ENCODE measurements around the gene MCU.
"Not testable (repeated sequence)": the region's sequence is repeated elsewhere in the genome, so short reads cannot be mapped to it uniquely, and the experiment has no call there.

MCU gene

DNA sequence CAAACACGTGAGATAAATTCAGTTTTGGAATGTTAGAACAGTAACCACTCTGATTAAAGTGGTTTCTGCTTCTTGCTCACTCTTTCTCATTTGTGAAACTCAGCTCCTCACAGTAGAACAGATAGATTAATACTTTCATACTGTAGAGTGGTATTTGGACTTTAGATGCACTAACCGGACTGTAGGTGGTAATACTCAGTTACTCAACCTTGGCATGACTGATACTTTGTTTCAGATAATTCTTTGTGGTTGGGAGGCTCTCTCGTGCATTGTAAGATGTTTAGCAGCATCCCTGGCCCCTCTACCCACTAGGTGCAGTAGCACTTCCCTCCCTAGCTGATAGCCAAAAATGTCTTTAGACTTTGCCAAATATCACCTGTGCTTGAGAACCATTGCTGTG is 37.6 kb downstream of the MCU start:
- FAIRE-seq (peak; percentile 78), DNase-seq (ENCODE audit: low spot score) (peak; percentile 34)

DNA sequence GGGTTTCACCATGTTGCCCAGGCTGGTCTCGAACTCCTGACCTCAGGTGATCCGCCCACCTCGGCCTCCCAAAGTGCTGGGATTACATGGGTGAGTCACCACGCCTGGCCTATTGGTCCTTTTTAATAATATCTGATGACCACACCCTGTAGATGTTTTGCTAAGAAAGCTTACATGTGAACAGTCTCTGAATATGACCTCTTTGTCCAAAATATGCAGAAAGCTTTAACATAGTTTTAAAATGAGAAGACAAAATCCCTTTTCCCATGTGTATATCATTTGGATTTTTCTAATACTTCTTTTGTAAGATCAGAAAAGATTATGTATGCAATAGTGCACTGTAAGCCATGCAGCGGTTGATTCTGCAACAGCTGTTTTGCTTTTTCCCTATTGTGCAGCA is 38.5 kb downstream of the MCU start:
- DNase-seq (ENCODE audit: low spot score) (no peak), FAIRE-seq (no peak)

DNA sequence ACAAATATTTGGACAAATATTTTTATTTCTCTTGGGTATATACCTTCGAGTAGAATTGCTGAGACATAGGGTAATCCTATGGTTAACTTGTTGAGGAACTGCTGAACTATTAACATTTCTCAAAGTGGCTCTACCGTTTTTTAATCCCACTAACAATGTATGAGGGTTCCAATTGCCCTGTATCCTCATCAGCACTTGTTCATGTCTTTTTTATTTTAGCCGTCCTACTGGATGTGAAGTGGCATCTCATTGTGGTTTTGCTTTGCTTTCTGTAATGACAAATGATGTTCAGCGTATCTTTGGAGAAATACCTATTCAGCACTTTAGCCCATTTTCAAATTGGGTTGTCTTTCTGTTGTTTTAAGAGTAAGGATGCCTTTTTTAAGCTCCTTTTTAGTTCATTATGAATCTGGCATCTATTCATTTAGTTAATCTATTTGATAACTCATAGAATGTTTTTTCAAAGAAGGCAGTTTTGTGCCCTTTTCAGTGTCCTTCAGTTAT is 40.0 kb downstream of the MCU start:
- DNase-seq (ENCODE audit: low spot score) (no peak), FAIRE-seq (no peak)

DNA sequence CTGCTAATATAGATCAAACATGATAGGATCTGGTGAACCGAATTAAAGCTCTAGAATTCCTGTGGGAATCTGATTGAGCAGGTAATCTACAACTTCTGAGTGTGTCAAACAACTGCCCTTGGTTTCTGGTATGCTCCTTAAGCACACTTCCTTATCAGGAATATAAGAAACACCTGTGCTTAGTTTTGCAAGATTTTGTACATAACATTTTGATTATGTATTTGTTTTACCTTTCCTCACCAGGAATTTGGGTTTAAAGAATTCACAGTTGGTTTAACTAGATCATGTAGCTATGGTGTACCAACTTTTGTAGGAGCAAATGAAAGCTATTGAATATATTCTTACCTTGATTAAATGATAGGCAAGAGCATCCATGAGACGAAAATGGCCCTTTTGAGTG is 40.6 kb downstream of the MCU start:
- no peak for FAIRE-seq
- DNase-seq (ENCODE audit: low spot score) = no peak

DNA sequence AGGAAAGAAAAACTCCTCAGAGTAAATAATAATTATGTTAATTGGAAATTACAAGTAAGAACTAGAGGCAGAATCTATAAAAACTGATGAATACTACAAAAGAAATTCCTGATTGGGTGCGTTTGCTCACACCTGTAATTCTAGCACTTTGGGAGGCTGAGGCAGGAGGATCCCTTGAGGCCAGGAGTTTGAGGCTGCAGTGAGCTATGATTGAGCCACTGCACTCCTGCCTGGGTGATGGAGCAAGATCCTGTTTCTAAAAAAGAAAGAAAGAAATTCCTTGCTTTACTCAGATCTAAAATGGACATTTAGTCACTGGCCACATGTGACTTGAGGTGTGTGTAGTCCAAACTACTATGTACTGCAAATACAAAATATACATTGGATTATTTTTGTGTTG is 42.0 kb downstream of the MCU start:
- FAIRE-seq (no peak), DNase-seq (ENCODE audit: low spot score) (no peak)

DNA sequence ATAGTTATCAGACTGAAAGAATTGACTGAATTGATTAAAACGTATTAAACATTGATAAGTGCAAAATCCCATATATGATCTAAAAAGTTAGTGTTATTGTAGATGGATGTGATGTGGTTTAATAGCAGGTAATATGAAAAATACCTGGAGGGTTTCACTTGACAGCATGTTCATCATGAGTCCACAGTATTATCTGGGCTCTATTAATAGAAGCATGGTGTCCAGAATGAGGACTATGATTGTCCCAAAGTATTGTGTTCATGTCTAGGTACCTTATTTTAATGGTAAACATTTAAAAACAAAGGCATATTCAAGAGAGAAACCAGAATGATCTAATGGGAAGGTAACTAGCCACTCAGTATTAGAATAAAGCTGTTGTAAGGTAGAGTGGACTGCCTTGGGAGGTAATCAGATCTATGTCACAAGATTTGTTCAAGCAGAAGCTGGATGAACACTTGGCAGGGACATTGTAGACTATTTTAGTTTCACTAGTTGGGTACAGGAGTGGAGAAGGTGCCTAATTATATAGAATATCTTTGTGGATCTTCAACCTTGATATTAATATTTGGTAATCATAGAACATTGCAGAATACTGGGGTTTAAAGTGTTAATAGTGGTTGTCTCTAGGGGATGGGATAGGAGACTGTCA is 43.5 kb downstream of the MCU start:
- DNase-seq (ENCODE audit: low spot score) = no peak
- FAIRE-seq = no peak

DNA sequence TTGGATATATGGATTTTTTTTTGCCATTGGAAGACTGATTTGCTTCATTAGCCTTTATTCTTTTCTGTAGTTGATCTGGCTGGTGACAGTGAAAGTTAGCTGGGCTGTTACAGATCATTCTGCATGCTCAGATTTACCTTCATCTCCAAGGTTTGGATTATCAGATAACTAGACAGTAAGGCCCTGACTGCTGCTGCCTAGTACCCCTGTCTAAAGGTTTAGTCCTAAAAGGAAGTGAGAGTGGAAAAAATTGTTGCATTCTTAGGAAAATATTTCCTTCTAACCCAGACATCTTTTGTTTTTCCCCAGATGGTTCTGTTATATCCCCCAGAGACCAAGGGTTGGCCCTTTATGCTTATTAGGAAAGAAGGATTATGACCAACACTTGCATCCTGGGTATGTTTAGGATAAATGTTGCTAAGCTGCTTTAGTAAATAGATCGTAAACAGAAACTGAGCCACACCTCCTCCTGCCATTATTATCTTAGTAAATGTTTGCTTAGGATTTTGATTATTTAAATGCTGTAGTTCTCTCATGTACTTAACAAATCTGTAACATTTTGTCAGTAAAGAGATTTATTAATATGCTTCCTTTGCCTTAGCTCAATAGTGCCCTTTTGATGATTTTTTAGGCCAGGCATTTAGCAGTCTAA is 44.4 kb downstream of the MCU start:
- FAIRE-seq = no peak
- DNase-seq (ENCODE audit: low spot score) = no peak

DNA sequence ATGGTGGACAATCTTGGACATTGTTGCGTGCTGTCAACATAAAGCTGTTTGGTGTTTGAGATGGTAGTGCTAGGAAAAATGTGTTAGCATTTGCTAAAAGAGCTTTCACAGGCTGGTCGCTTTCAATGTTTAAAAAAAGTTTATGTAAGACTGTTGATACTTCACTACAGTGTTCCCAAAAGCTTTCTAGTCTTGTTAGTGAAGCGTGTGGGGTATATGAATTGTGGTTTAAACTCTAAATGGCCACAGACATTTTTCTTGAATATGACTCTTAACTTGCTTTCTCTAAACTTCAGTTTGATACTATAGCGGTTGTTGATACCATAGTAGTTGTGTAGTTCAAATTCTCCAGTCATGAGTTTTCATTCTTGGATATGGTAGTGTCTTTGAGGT is 44.9 kb downstream of the MCU start:
- DNase-seq (ENCODE audit: low spot score) = no peak
- no peak for FAIRE-seq

DNA sequence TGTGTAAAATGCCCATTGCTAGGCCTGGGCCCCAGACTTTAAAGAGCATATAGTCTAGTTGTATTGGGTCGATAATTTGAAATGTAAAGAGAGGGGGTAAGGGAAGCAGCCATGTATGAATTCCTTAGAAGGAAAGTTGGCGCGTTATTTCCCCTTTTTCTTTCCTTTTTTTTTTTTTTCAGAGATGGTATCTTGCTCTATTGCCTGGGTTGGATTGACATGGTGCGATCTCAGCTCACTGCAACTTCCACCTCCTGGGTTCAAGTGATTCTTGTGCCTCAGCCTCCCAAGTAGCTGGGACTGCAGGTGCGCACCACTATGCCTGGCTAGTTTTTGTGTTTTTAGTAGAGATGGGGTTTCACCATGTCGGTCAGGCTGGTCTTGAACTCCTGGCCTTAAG is 45.4 kb downstream of the MCU start:
- DNase-seq (ENCODE audit: low spot score); FAIRE-seq: not testable (repeated sequence)

DNA sequence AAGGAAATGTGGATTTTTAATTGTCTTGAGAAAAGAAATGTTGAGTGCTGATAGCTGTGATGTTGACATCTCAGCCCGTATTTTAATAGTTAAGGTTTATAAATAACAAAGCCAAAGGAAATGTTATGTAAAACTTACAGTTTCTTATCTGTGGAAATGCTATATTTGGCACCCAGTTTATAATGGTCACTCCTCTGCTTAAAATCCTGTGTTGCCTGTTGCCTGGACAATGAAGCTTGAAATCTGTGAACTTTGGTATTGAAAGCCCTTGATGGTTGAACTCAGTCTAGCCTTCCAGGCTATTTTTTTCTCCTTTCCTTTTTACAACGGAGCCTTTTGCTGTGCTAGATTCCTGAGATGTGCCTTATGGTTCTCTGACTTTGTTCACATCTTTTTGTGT is 46.5 kb downstream of the MCU start:
- no peak for FAIRE-seq
- DNase-seq (ENCODE audit: low spot score) = no peak

DNA sequence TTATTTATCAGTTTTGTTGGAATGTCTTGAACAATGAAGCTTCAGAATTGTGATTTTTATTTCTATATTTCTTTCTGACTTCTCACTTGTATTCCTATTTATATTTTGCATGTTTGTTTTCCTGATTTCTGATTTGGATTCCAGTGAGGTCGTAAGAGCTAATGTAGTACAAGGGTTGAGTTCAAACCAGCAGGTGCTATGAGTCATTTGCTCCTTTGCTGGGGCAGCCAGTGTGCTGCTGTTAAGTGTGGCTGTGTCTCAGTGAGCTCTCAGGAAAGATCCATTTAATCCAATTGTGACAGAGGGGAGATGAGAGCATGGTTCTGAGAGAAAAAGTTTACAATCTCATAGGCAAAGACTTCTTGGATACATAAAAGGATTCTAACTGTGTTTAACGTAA is 48.6 kb downstream of the MCU start:
- FAIRE-seq (peak; percentile 82), DNase-seq (ENCODE audit: low spot score) (peak; percentile 38)

DNA sequence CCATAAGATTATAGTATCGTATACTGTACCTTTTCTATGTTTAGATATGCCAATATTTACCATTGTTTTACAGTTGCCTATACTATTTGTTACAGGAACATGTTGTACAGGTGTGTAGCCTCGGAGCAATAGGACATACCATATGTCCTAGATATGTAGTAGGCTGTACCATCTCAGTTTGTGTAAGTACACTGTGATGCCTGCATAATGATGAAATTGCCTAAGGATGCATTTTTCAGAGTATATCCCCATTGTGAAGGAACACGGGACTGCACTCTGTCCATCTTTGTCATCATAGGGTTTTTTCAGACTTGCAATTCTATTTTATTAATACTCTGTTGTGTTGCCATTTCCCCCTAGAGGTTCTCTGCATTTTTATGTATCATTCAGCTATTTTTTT is 50.1 kb downstream of the MCU start:
- no peak for FAIRE-seq
- no peak for DNase-seq (ENCODE audit: low spot score)

DNA sequence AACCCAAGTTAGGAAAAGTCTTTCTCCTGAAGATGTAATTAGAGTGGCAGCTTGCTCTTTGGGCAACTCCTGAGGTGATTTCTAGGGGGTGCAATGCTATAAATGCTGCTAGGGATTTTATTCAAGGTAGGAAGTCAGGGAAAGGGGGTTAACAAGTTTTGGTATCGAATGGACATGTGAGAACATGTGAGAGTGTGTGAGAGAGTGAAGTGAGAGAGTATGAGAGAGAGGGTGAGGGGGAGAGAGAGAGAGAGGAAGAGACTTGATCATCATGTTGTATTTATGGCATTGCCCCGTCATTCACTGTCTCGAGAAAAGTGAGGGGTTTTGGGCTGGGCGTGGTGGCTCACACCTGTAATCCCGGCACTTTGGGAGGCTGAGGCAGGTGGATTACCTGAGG is 50.9 kb downstream of the MCU start:
- DNase-seq (ENCODE audit: low spot score) (no peak), FAIRE-seq (no peak)

DNA sequence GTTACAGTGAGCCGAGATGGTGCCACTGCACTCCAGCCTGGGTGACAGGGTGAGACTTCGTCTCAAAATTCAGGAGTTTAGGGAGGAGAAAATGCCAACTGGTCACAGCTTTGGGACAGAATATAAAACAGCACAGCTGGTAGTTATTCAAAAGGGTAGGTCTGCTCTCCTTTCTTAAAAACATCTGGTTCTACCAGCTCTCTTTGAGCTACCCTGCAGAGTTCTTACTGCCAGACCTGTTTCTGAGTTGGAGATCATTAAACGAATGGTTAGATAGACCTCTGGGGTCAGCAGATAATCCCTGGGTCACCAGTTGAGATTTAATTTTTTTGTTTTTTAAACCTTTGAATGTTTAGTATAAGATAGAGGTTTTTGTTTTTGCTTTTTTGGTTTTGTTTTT is 52.6 kb downstream of the MCU start:
- DNase-seq (ENCODE audit: low spot score) = no peak
- no peak for FAIRE-seq

DNA sequence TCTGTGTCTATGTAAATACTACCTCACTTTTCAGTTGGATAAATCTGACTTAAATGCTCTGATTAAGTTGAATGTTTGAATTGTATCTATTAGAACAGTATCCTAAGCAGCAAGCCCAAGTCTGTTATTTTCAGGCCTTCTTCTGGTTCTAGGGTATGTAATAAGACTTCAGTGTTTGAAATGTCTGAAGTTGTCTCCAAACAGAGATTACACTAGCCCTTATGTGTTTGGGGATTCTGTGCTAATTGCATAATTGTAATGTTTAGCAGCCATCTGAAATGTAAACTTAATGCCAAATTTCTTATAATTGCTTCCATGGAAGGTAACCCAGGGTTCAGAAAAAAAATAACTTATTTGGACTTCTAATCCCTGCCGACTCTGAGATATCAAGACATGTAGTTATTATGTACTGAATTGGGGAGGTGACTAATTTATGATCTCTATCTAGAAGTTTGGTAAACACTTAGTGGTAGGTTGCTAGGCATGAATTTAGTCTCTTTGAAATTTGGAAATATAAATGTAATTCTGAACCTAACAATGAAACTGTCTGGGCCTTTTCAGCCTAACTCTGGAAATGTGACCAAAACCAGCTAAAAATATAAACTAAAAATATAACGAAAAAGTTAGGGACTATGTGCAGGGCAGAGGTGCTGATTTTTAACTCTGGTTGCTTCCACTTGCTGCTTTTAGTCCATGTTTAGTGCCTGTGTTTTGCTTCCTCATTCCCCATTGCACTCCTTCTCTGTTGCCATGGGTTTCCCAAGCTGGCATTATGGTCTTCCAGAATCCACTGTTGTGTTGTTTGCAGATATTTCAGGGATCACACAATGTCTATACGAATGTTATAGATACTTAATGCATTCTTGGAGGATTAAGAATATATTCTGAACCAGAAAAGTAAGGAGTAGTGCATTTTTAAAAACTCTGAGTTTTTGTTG is 54.8 kb downstream of the MCU start:
- FAIRE-seq (no peak), DNase-seq (ENCODE audit: low spot score) (no peak)

DNA sequence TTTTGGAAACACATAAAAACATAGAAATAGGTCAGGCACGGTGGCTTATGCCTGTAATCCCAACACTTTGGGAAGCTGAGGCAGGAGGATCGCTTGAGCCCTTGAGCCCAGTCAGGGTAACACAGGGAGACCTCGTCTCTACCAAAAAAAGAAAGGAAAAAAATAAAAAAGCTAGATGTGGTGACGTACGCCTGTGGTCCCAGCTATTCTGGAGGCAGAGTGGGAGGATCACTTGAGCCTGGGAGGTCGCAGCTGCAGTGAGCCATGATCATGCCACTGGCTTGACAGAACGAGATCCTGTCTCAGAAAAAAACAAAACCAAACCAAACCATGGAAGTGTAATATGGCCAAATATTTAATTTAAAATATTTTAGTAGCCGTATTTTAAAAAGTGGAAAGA is 55.6 kb downstream of the MCU start:
- no peak for DNase-seq (ENCODE audit: low spot score)
- FAIRE-seq = no peak

DNA sequence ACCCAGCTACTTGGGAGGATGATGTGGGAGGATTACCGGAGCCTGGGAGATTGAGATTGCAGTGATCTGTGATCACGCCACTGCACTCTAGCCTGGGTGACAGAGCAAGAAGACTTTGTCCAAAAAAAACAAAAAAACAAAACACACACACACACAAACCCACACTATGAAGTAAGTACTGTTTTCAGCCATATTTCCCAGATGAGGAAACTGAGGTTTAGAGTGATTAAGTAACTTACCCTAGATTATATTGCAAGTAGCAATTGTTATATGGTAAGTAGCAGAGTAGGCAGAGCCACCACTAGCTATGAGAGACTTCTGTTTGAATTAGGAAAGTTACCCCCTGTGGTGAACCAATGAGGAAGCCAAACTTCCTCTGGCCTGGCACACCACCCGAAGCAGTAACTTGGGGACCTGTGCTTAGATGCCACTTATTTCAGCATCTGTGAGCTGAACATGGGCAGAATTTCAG is 61.9 kb downstream of the MCU start:
- DNase-seq (ENCODE audit: low spot score) (no peak), FAIRE-seq (no peak)

DNA sequence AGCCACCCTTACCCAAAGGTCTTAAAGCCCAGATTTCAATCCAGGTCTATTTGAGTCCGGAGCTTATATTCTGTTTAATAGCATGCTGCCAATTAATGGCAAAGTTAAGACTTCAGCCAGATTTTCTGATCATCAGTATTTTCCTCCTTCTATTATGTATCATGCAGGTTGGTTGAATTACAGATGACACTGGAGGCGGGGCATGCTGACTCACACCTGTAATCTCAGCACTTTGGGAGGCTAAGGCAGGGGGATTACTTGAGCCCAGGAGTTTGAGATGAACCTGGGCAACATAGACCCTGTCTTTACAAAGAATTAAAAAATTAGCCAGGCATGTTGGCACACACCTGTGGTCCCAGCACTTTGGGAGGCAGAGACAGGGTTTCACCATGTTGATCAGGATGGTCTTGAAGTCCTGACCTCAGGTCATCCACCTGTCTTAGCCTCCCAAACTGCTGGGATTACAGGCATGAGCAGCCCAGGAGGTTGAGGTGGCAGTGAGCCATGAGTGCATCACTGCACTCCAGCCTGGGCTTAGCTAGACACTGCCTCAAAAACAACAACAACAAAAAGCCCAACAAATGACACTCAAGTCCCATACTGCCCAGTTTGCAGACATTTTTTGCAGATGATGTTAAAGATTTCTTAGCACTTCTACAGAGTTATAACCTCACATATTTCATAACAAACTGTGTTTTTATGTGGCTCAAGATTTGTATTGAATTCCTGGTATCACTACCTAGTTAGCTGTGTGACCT is 62.5 kb downstream of the MCU start:
- no peak for FAIRE-seq
- DNase-seq (ENCODE audit: low spot score) = no peak

DNA sequence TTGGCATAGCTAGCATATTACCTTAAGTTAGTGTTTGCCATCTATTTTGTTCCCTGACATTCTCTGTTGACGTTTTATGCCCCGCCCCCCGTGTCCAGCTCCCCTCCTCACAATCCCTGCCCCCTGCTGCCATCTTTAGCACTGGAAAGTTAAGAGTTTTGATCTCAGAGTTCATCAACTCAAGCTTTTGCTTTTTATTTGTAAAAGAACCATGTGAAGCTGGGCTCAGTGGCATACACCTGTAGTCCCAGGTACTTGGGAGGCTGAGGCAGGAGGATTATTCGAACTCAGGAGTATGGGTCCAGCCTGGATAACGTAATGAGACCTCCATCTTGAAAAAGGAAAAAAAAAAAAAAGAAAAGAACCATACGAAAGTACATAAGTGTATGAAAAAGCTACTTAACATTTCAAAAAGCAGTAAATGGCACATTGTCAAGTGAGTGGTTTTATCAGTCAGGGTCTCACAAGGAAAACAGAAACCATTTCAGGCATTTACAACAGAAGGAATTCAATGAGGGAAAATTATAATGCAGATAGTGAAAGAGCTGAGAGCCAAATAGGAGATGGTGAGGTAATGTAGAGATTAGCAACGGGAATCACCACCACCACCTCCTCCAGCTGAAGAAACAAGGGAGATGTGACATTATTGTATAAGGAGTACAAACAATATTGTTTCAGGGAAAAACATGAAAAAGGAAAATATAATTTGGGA is 64.9 kb downstream of the MCU start:
- FAIRE-seq = no peak

DNA sequence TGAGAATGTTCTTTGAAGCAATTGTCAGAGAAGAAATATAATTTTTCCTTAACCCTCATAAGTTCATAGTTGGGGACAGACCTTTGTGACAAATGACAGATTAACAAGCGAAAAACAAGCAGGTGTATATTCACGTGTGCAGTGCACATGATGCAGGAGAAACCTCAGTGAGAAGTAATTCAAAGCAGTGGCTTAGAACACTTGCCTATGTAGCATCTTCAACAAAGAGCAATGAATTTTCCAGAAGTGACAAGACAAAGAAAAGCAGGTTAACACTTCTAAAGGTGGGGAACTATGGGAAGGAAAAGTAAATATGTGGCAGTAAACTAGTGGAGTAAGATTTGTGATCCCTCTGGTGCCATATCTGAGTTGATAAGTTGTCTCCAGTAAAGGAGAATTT is 65.8 kb downstream of the MCU start:
- FAIRE-seq (no peak), DNase-seq (ENCODE audit: low spot score) (no peak)

More for the DNA sequence above, 64.9 kb downstream of the MCU start:
- DNase-seq (ENCODE audit: low spot score) = no peak

DNA sequence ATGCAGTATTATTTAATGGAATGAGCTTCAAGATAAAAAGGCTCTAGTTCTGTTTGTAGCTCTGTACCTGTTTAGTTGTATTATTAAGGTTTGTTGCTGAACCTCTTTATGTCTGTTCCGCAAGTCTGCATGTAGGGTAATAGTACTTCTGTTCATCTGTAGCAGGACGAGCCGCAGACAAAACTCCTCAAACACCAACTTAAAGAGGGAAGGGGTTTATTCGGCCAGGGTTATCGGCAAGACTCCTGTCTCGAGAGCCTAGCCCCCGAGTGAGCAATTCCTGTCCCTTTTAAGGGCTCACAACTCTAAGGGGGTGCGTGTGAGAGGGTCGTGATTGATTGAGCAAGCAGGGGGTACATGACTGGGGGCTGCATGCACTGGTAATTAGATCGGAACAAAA is 67.0 kb downstream of the MCU start:
- FAIRE-seq; DNase-seq (ENCODE audit: low spot score): not testable (repeated sequence)
